Measurements from ENCODE around the gene SOD1.
A peak's percentile ranks its signal among the peaks of the same experiment; 100 is the strongest.

Gene SOD1

GRCh38 chr21:31659536-31660258 is at the start of gene SOD1:
Gene SOD1 (plus strand): TSS chr21:31659693. CDS start chr21:31659770, 77 bp downstream.
- peak; percentile 92 for DNase-seq (ENCODE audit: low read depth, low spot score)
- in situ Hi-C loops (cut with HindIII; ENCODE audit: low sequenced_read_pairs): no loop called here
- TF ChIP-seq, protein P1, sequence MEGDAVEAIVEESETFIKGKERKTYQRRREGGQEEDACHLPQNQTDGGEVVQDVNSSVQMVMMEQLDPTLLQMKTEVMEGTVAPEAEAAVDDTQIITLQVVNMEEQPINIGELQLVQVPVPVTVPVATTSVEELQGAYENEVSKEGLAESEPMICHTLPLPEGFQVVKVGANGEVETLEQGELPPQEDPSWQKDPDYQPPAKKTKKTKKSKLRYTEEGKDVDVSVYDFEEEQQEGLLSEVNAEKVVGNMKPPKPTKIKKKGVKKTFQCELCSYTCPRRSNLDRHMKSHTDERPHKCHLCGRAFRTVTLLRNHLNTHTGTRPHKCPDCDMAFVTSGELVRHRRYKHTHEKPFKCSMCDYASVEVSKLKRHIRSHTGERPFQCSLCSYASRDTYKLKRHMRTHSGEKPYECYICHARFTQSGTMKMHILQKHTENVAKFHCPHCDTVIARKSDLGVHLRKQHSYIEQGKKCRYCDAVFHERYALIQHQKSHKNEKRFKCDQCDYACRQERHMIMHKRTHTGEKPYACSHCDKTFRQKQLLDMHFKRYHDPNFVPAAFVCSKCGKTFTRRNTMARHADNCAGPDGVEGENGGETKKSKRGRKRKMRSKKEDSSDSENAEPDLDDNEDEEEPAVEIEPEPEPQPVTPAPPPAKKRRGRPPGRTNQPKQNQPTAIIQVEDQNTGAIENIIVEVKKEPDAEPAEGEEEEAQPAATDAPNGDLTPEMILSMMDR (IDR thresholded peaks at IDR 0.05; ENCODE audit: low read depth, low read length): no peak
- H3K4me3 ChIP-seq (ENCODE audit: low read depth, low read length): peak within 1 kb of the TSS; percentile 86

DNA sequence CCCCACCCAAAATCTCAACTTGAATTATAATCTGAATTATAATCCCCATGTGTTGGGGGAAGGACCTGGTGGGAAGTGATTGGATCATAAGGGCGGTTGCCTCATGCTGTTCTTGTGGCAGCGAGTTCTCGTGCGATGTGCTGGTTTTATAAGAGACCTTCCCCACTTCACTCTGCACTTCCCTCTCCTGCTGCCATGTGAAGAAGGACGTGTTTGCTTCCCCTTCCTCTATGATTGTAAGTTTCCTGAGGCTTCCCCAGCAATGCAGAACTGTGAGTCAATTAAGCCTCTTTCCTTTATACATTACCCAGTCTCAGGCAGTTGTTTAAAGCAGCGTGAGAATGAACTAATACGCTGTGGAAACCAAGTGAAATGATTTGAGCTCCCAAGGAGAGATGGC is 48.0 kb upstream of the SOD1 start:
- TF ChIP-seq, protein P1 (IDR thresholded peaks at IDR 0.05; ENCODE audit: low read depth, low read length): no peak
- no peak overlapping the region for H3K4me3 ChIP-seq (ENCODE audit: low read depth, low read length)
- in situ Hi-C loops (cut with HindIII; ENCODE audit: low sequenced_read_pairs): no loop called here
- no peak for DNase-seq (ENCODE audit: low read depth, low spot score)

DNA sequence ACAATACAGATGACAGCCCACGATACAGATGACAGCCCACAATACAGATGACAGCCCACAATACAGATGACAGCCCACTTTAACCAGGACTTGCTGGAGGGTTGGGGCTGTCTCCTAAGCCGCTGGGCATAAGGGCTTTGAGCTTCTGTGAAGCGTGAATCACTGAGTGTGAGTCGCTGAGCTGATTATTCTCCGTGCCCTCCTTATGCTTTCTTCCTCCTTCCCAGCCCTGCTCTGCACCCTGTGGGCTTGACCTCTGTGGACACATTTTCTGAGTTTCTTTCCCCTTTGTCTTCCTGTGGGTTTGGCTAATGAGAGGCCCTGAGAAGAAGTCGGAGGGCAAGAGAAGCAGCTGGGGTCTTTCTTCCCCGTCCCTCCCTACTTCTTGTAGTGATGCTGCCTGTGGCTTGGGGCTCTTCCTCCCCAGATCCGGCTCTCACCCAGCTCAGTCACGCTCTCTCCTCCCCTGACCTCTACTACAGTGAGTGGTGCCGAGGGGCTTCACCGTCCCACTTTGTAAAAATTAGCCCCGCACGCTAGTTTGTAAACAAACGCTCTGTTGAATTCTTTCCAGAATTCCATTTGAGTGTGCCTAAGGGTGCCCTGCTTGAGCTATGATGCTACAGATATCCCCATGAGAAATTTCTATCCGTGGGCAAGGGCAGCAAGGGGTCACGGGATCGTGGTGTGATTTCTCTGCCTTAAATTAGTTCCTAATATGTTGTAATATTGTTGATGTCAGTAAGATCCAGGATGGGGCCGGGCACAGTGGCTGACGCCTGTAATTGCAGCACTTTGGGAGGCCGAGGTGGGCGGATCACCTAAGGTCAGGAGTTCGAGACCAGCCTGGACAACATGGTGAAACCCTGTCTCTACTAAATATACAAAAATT is 46.4 kb upstream of the SOD1 start:
- in situ Hi-C loops (cut with HindIII; ENCODE audit: low sequenced_read_pairs): no loop called here
- TF ChIP-seq, protein P1 (IDR thresholded peaks at IDR 0.05; ENCODE audit: low read depth, low read length): no peak
- DNase-seq (ENCODE audit: low read depth, low spot score): no peak
- H3K4me3 ChIP-seq (ENCODE audit: low read depth, low read length): no peak overlapping the region

GRCh38 chr21:31614705-31615104 is 44.8 kb upstream of the SOD1 start:
- no peak for DNase-seq (ENCODE audit: low read depth, low spot score)
- in situ Hi-C loops (cut with HindIII; ENCODE audit: low sequenced_read_pairs): no loop called here
- TF ChIP-seq, protein P1 (IDR thresholded peaks at IDR 0.05; ENCODE audit: low read depth, low read length): no peak
- no peak overlapping the region for H3K4me3 ChIP-seq (ENCODE audit: low read depth, low read length)

- H3K4me3 ChIP-seq (ENCODE audit: low read depth, low read length): no peak overlapping the region
- in situ Hi-C loops (cut with HindIII; ENCODE audit: low sequenced_read_pairs): no loop called here
- DNase-seq (ENCODE audit: low read depth, low spot score): no peak
- TF ChIP-seq, protein P1 (IDR thresholded peaks at IDR 0.05; ENCODE audit: low read depth, low read length): no peak
Measured at GRCh38 chr21:31616216-31616615, 43.3 kb upstream of the SOD1 start.

DNA sequence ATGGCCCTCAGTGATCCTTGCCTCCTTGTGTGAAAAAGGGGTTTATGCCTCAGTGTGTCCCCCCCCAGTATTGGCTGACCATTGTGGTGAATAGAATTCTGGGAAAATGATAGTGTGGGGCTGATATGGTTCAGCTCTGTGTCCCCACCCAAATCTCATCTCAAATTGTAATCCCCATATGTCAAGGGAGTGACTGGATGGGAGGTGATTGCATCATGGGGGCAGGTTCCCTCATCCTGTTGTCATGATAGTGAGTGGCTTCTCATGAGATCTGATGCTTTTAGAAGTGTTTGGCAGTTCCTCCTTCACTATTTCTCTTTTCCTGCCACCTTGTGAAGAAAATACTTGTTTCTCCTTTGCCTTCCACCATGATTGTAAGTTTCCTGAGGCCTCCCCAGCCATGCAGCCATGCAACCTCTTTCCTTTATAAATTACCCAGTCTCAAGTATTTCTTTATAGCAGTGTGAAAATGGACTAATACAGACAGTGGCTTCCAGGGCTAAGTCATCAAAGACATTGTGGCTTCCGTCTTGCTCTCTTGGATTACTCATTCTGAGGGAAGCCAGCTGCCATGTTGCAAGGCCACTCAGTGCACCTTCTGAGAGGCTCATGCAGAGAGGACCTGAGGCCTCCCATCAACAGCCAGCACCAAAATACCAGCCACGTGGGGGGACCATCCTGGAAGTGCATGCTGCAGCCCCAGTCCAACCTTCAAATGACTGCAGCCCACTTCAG is 40.6 kb upstream of the SOD1 start:
- DNase-seq (ENCODE audit: low read depth, low spot score): no peak
- in situ Hi-C loops (cut with HindIII; ENCODE audit: low sequenced_read_pairs): no loop called here
- no peak overlapping the region for H3K4me3 ChIP-seq (ENCODE audit: low read depth, low read length)
- TF ChIP-seq, protein P1 (IDR thresholded peaks at IDR 0.05; ENCODE audit: low read depth, low read length): no peak
